HEK293 (cell line): ENCODE measurements around the gene THBS3.

Experiments
- GFI1B ChIP-seq: fragments of 450-650 bp; formaldehyde crosslinking; IDR thresholded peaks from 2 replicates; pipeline ENCODE4 v1.5.1; 2016; ENCODE audit warnings: missing biosample characterization, missing genetic modification characterization
- PRDM1 ChIP-seq: fragments of 450-650 bp; formaldehyde crosslinking; IDR thresholded peaks from 2 replicates; pipeline ENCODE4; 2016; ENCODE audit warnings: missing biosample characterization, missing genetic modification characterization
- SETDB1 ChIP-seq: IDR thresholded peaks from one replicate; pipeline ENCODE4 v1.6.1; 2017; ENCODE audit warnings: mild to moderate bottlenecking, low read length, moderate library complexity, mixed read lengths; ENCODE audit not compliant: insufficient read length
- SP2 ChIP-seq: fragments of 450-650 bp; formaldehyde crosslinking; IDR thresholded peaks from 2 replicates; pipeline ENCODE4 v1.5.1; 2016; ENCODE audit warnings: missing biosample characterization, missing genetic modification characterization
- SP3 ChIP-seq: fragments of 450-650 bp; formaldehyde crosslinking; IDR thresholded peaks from 2 replicates; pipeline ENCODE4 v1.5.1; 2016; ENCODE audit warnings: missing biosample characterization, missing genetic modification characterization
- WT1 ChIP-seq: fragments of 450-650 bp; formaldehyde crosslinking; IDR thresholded peaks from 2 replicates; pipeline ENCODE4 v1.5.1; 2016; ENCODE audit warnings: missing biosample characterization, missing genetic modification characterization
- ZBTB17 ChIP-seq: fragments of 450-650 bp; formaldehyde crosslinking; IDR thresholded peaks from 2 replicates; pipeline ENCODE4 v1.5.1; 2016; ENCODE audit warnings: missing biosample characterization, missing genetic modification characterization
- ZBTB7A ChIP-seq: fragments of 450-650 bp; formaldehyde crosslinking; IDR thresholded peaks from 2 replicates; pipeline ENCODE4 v1.5.1; 2016; ENCODE audit warnings: low read depth, missing biosample characterization, missing genetic modification characterization
- ZEB2 ChIP-seq: fragments of 450-650 bp; formaldehyde crosslinking; IDR thresholded peaks from 2 replicates; pipeline ENCODE4 v1.5.1; 2016; ENCODE audit warnings: missing biosample characterization, missing genetic modification characterization
- ZFP69B ChIP-seq: fragments of 450-650 bp; formaldehyde crosslinking; IDR thresholded peaks from 2 replicates; pipeline ENCODE4 v1.5.1; 2016; ENCODE audit warnings: missing biosample characterization, missing genetic modification characterization
- ZNF138 ChIP-seq: fragments of 450-650 bp; formaldehyde crosslinking; IDR thresholded peaks from 2 replicates; pipeline ENCODE4 v1.5.1; 2016; ENCODE audit warnings: missing biosample characterization, missing genetic modification characterization, borderline replicate concordance
- ZNF155 ChIP-seq: fragments of 450-650 bp; formaldehyde crosslinking; IDR thresholded peaks from 2 replicates; pipeline ENCODE4 v1.5.1; 2016; ENCODE audit warnings: missing biosample characterization, missing genetic modification characterization
- ZNF174 ChIP-seq: fragments of 450-650 bp; formaldehyde crosslinking; IDR thresholded peaks from 2 replicates; pipeline ENCODE4 v1.5.0; 2017; ENCODE audit warnings: missing biosample characterization, mild to moderate bottlenecking, missing genetic modification characterization
- ZNF202 ChIP-seq: fragments of 450-650 bp; formaldehyde crosslinking; IDR thresholded peaks from 2 replicates; pipeline ENCODE4 v1.5.1; 2016; ENCODE audit warnings: missing biosample characterization, missing genetic modification characterization, borderline replicate concordance
- ZNF211 ChIP-seq: fragments of 450-650 bp; formaldehyde crosslinking; IDR thresholded peaks from 2 replicates; pipeline ENCODE4 v1.5.1; 2016; ENCODE audit warnings: low read depth, missing biosample characterization, missing genetic modification characterization
- ZNF223 ChIP-seq: fragments of 450-650 bp; formaldehyde crosslinking; IDR thresholded peaks from 2 replicates; pipeline ENCODE4 v1.5.1; 2016; ENCODE audit warnings: missing biosample characterization, missing genetic modification characterization
- ZNF362 ChIP-seq: fragments of 450-650 bp; formaldehyde crosslinking; IDR thresholded peaks from 2 replicates; pipeline ENCODE4 v1.5.1; 2016; ENCODE audit warnings: missing biosample characterization, missing genetic modification characterization
- ZNF366 ChIP-seq: fragments of 450-650 bp; formaldehyde crosslinking; conservative IDR thresholded peaks from 2 replicates; pipeline ENCODE4 v1.5.1; 2016; ENCODE audit warnings: missing biosample characterization, missing genetic modification characterization
- ZNF37A ChIP-seq: fragments of 450-650 bp; IDR thresholded peaks from 2 replicates; pipeline ENCODE4 v1.5.1; 2018; ENCODE audit warnings: missing biosample characterization, missing genetic modification characterization
- ZNF426 ChIP-seq: fragments of 450-650 bp; formaldehyde crosslinking; IDR thresholded peaks from 2 replicates; pipeline ENCODE4 v1.5.1; 2017; ENCODE audit warnings: missing biosample characterization, missing genetic modification characterization, mild to moderate bottlenecking, inconsistent platforms, moderate library complexity
- ZNF449 ChIP-seq: fragments of 450-650 bp; formaldehyde crosslinking; IDR thresholded peaks from 2 replicates; pipeline ENCODE4 v1.5.1; 2017; ENCODE audit warnings: missing biosample characterization, mild to moderate bottlenecking, missing genetic modification characterization, moderate library complexity
- ZNF48 ChIP-seq: fragments of 450-650 bp; formaldehyde crosslinking; IDR thresholded peaks from 2 replicates; pipeline ENCODE4 v1.5.1; 2016; ENCODE audit warnings: missing biosample characterization, missing genetic modification characterization
- ZNF521 ChIP-seq: fragments of 450-650 bp; formaldehyde crosslinking; IDR thresholded peaks from 2 replicates; pipeline ENCODE4 v1.5.1; 2017; ENCODE audit warnings: missing biosample characterization, mild to moderate bottlenecking, missing genetic modification characterization
- ZNF544 ChIP-seq: fragments of 450-650 bp; formaldehyde crosslinking; IDR thresholded peaks from 2 replicates; pipeline ENCODE4 v1.5.0; 2017; ENCODE audit warnings: missing biosample characterization, missing genetic modification characterization
- ZNF549 ChIP-seq: fragments of 450-650 bp; IDR thresholded peaks from 2 replicates; pipeline ENCODE4 v1.5.1; 2018; ENCODE audit warnings: missing biosample characterization, missing genetic modification characterization, mild to moderate bottlenecking, inconsistent platforms, moderate library complexity
- ZNF560 ChIP-seq: fragments of 450-650 bp; formaldehyde crosslinking; IDR thresholded peaks from 2 replicates; pipeline ENCODE4 v1.5.1; 2017; ENCODE audit warnings: missing biosample characterization, missing genetic modification characterization, borderline replicate concordance
- ZNF571 ChIP-seq: fragments of 450-650 bp; formaldehyde crosslinking; IDR thresholded peaks from 2 replicates; pipeline ENCODE4 v1.5.0; 2017; ENCODE audit warnings: missing biosample characterization, missing genetic modification characterization
- ZNF658 ChIP-seq: fragments of 450-650 bp; formaldehyde crosslinking; IDR thresholded peaks from 2 replicates; pipeline ENCODE4; 2016; ENCODE audit warnings: missing biosample characterization, missing genetic modification characterization
- ZNF664 ChIP-seq: fragments of 450-650 bp; formaldehyde crosslinking; IDR thresholded peaks from 2 replicates; pipeline ENCODE4 v1.5.1; 2016; ENCODE audit warnings: missing biosample characterization, missing genetic modification characterization
- ZNF791 ChIP-seq: fragments of 450-650 bp; formaldehyde crosslinking; IDR thresholded peaks from 2 replicates; pipeline ENCODE4 v1.5.1; 2016; ENCODE audit warnings: missing biosample characterization, missing genetic modification characterization
- ZNF837 ChIP-seq: fragments of 450-650 bp; formaldehyde crosslinking; IDR thresholded peaks from 2 replicates; pipeline ENCODE4 v1.5.1; 2016; ENCODE audit warnings: missing biosample characterization, missing genetic modification characterization
- ZSCAN23 ChIP-seq: fragments of 450-650 bp; formaldehyde crosslinking; IDR thresholded peaks from 2 replicates; pipeline ENCODE4 v1.5.1; 2016; ENCODE audit warnings: missing biosample characterization, missing genetic modification characterization
- ZSCAN5A ChIP-seq: fragments of 450-650 bp; formaldehyde crosslinking; IDR thresholded peaks from 2 replicates; pipeline ENCODE4 v1.5.1; 2016; ENCODE audit warnings: missing biosample characterization, missing genetic modification characterization
- TF ChIP-seq, protein P1 (sequence below): fragments of 450-650 bp; formaldehyde crosslinking; IDR thresholded peaks from 2 replicates; pipeline ENCODE4 v1.5.1; 2016; ENCODE audit warnings: missing biosample characterization, missing genetic modification characterization
- TF ChIP-seq, protein P2 (sequence below): fragments of 450-650 bp; formaldehyde crosslinking; IDR thresholded peaks from 2 replicates; pipeline ENCODE4 v1.5.0; 2017; ENCODE audit warnings: missing biosample characterization, missing genetic modification characterization, borderline replicate concordance

THBS3 gene

DNA sequence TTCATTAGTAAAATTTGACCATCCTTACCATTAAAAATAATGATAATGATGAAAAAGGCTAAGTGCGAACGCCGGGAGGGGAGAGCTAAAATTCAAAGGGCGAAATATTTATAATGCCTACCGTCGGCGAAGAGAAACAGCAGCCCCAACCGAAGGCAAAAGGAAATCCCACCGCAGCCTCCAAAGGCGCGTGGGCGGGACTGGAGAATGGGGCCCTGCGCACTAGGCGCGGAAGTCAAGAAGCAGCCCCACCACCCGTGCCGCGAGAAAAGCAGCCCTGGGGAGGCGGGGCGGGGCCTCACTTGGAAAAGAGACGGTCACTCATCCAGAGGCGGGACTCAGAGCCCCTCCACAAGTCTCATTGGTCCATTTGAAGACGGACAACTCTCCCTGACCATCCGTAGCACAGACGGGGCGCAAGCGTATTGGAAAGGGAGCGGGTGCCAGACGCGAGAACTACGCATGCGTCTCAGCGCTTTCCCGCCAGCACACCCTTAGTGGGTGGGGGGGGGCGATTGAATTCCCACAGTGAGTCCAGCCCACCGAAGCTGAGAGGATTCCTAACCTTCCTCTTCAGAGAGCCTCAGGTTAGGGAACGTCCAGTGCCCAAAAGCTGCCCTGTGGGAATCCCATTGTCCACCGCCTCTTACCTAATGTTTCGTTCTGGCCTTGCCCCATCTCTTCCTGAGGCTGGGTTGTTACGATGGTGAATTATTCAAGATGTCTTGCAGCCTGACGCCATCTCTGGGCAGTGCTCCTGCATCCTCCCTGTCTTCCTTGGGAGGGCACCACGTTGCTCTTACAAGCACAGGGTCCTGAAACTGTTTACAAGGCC is 19.8 kb upstream of the THBS3 start (continued):
- TF ChIP-seq ZBTB7A (tag by site-specific recombination) (no peak), ZNF37A (tag by site-specific recombination) (no peak), ZEB2 (tag by site-specific recombination) (peak; percentile 39; the same call in 1 of the 2 replicates), PRDM1 (tag by site-specific recombination) (no peak), ZNF658 (tag by site-specific recombination) (no peak), ZNF366 (tag by site-specific recombination) (no peak), WT1 (tag by site-specific recombination) (no peak), ZNF549 (tag by site-specific recombination) (no peak), ZNF560 (tag by site-specific recombination) (no peak), SETDB1 (no peak), ZNF664 (tag by site-specific recombination) (no peak), ZNF174 (tag by site-specific recombination) (no peak), ZSCAN23 (no peak; the same call in 1 of the 2 replicates), ZNF211 (tag by site-specific recombination) (no peak), SP2 (peak; percentile 97), GFI1B (tag by site-specific recombination) (no peak), ZNF223 (tag by site-specific recombination) (no peak), ZNF155 (tag by site-specific recombination) (no peak), ZSCAN5A (no peak), ZNF202 (tag by site-specific recombination) (no peak), ZNF571 (no peak), ZFP69B (peak; percentile 62; the same call in 1 of the 2 replicates), ZBTB17 (tag by site-specific recombination) (no peak), ZNF48 (tag by site-specific recombination) (no peak), ZNF449 (tag by site-specific recombination) (peak; percentile 70), ZNF362 (tag by site-specific recombination) (no peak), ZNF791 (no peak), ZNF544 (no peak), SP3 (tag by site-specific recombination) (peak; percentile 66), ZNF837 (tag by site-specific recombination) (no peak), ZNF521 (tag by site-specific recombination) (no peak), ZNF138 (tag by site-specific recombination) (no peak), ZNF426 (tag by site-specific recombination) (no peak)
- TF ChIP-seq, protein P1, sequence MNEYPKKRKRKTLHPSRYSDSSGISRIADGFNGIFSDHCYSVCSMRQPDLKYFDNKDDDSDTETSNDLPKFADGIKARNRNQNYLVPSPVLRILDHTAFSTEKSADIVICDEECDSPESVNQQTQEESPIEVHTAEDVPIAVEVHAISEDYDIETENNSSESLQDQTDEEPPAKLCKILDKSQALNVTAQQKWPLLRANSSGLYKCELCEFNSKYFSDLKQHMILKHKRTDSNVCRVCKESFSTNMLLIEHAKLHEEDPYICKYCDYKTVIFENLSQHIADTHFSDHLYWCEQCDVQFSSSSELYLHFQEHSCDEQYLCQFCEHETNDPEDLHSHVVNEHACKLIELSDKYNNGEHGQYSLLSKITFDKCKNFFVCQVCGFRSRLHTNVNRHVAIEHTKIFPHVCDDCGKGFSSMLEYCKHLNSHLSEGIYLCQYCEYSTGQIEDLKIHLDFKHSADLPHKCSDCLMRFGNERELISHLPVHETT: no peak
- TF ChIP-seq, protein P2, sequence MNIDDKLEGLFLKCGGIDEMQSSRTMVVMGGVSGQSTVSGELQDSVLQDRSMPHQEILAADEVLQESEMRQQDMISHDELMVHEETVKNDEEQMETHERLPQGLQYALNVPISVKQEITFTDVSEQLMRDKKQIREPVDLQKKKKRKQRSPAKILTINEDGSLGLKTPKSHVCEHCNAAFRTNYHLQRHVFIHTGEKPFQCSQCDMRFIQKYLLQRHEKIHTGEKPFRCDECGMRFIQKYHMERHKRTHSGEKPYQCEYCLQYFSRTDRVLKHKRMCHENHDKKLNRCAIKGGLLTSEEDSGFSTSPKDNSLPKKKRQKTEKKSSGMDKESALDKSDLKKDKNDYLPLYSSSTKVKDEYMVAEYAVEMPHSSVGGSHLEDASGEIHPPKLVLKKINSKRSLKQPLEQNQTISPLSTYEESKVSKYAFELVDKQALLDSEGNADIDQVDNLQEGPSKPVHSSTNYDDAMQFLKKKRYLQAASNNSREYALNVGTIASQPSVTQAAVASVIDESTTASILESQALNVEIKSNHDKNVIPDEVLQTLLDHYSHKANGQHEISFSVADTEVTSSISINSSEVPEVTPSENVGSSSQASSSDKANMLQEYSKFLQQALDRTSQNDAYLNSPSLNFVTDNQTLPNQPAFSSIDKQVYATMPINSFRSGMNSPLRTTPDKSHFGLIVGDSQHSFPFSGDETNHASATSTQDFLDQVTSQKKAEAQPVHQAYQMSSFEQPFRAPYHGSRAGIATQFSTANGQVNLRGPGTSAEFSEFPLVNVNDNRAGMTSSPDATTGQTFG: no peak
